Neural progenitor cell (in vitro differentiated cells): ENCODE results near the gene AMIGO1. TPM values are rescaled to one million over a fixed set of nuclear protein-coding genes. Genes with fewer than 3 reads are reported as not detected.

ENCODE experiments used
- DNase-seq: peaks from one replicate; pipeline ENCODE4 v3.0.0-alpha.2; 2016; ENCODE audit warnings: low spot score
- H2AFZ ChIP-seq: fragments of 200-600 bp; sonication (generic); replicated peaks from 2 replicates; pipeline ENCODE4 v1.6.1; 2016; ENCODE audit warnings: antibody characterized with exemption
- H3F3A ChIP-seq: fragments of 200-600 bp; sonication (generic); 2 replicates; pipeline ENCODE4 v1.6.1; 2016; ENCODE audit warnings: antibody characterized with exemption, low read depth
- H3K27ac ChIP-seq: fragments of 200-600 bp; sonication (generic); 2 replicates; pipeline ENCODE4 v1.5.1; 2016; ENCODE audit warnings: mild to moderate bottlenecking
- H3K27me3 ChIP-seq: fragments of 200-600 bp; sonication (generic); 2 replicates; pipeline ENCODE4 v1.6.1; 2016; ENCODE audit warnings: mild to moderate bottlenecking, moderate library complexity
- H3K36me3 ChIP-seq: fragments of 200-600 bp; sonication (generic); 2 replicates; pipeline ENCODE4 v1.5.1; 2016
- H3K4me1 ChIP-seq: fragments of 200-600 bp; sonication (generic); 2 replicates; pipeline ENCODE4 v1.6.1; 2016; ENCODE audit warnings: mixed run types
- H3K4me2 ChIP-seq: fragments of 200-600 bp; sonication (generic); 2 replicates; pipeline ENCODE4 v1.6.1; 2016
- H3K4me3 ChIP-seq: fragments of 200-600 bp; sonication (generic); 2 replicates; pipeline ENCODE4 v1.5.1; 2016
- H3K79me2 ChIP-seq: fragments of 200-600 bp; sonication (generic); 2 replicates; pipeline ENCODE4 v1.6.1; 2016; ENCODE audit warnings: low read depth
- H3K9ac ChIP-seq: fragments of 200-600 bp; sonication (generic); 2 replicates; pipeline ENCODE4 v1.6.1; 2016
- H3K9me3 ChIP-seq: fragments of 200-600 bp; sonication (generic); 2 replicates; pipeline ENCODE4 v1.5.1; 2016; ENCODE audit warnings: low read depth
- H4K20me1 ChIP-seq: fragments of 200-600 bp; sonication (generic); 2 replicates; pipeline ENCODE4 v1.6.1; 2016; ENCODE audit warnings: low read depth
- H3K27ac Mint-ChIP-seq: 3 replicates; pipeline ENCODE4 v1.8.0; 2021; ENCODE audit warnings: mixed read lengths
- H3K27me3 Mint-ChIP-seq: 2 replicates; pipeline ENCODE4 v1.8.0; 2022; ENCODE audit warnings: low read depth, mild to moderate bottlenecking, inconsistent platforms, moderate library complexity, mixed read lengths; ENCODE audit not compliant: insufficient read depth
- H3K36me3 Mint-ChIP-seq: 3 replicates; pipeline ENCODE4 v1.8.0; 2021; ENCODE audit warnings: mixed read lengths
- H3K4me1 Mint-ChIP-seq: 3 replicates; pipeline ENCODE4 v1.8.0; 2021; ENCODE audit warnings: mixed read lengths
- H3K4me3 Mint-ChIP-seq: 3 replicates; pipeline ENCODE4 v1.8.0; 2021; ENCODE audit warnings: mild to moderate bottlenecking, moderate library complexity, mixed read lengths
- H3K9me3 Mint-ChIP-seq: 3 replicates; pipeline ENCODE4 v1.8.0; 2020; ENCODE audit warnings: mixed read lengths
- EZH2 ChIP-seq: fragments of 200-600 bp; sonication (generic); IDR thresholded peaks from 2 replicates; pipeline ENCODE4 v1.6.1; 2017; ENCODE audit warnings: antibody characterized with exemption, mild to moderate bottlenecking, moderate library complexity
- EZH2phosphoT487 ChIP-seq: fragments of 200-600 bp; sonication (generic); IDR thresholded peaks from 2 replicates; pipeline ENCODE4 v1.6.1; 2017; ENCODE audit warnings: antibody characterized with exemption
- total RNA-seq: library from RNA; depleted of rRNA; stranded (reverse); fragments of >200 nt; gene quantifications from 2 replicates; pipeline ENCODE4 v1.2.3, GENCODE V29; 2015; ENCODE audit warnings: low replicate concordance
- TF ChIP-seq, protein P1 (sequence below): fragments of 200-600 bp; sonication (generic); IDR thresholded peaks from 2 replicates; pipeline ENCODE4 v1.5.1; 2017; ENCODE audit warnings: antibody characterized with exemption, mild to moderate bottlenecking

Gene AMIGO1
- total RNA-seq, 1 donor from 2014 or later = 4.5 TPM

DNA sequence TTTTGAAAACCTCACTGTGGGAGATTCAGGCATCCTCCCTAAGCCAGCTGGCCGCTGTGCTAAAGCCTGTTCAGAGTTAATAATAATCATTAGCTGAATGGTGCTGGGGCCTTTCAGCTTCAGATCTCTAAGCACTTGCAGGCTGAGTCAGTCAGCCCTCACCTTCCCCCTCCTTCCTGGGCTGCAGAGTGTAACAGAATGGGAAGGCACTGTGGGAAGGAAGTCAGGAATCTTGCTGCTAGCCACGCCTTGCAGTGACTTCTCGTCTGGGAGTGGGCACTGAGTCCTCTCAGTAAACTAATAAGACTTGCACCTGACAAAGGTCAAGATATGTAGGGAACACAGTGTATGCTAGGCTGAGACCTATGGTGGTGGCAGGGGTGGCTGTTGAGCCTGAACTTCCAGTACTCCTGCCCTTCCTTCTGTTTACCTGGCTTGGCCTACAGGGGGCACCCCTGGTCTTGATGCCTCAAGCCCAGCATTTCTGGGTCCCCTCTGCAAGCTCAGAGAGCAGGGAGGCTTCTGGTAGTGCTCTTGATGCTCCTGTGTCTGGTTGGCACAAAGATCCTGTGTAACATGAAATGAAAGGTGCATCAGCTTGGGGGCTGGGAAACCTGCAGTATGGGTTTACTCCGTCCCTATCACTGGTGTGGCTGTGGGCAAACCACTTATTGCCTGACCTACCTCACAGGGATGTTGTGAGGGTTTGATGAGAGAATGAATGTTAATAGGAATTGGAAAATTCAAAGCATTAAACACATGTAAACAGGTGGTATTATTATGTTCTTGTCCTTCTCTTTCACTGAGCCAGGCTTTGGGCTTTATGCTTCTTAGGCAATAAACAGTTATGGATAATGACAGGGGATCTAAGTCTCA, 9.6 kb downstream of the AMIGO1 start:
- no peak overlapping the region for H3K4me2 ChIP-seq
- Mint-ChIP-seq H3K4me3 (no peak overlapping the region), H3K27ac (peak overlapping the region; percentile 57)

DNA sequence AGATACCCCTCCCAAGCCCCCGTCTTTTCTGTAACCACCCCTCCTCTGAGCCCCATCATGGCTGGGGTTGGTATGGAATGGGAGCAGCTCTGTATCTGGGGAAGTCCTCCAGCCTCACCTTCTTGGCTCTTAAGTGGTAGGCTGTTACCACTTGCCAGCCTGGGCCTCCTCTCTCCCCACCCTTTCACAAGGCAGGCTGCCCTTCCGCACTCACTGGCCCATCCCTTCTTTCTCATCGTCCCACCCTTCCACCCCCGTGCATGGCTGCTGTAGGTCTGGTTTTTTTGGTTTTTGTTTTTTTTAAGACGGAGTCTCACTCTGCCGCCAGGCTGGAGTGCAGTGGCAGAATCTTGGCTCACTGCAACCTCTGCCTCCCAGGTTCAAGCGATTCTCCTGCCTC, 10.4 kb downstream of the AMIGO1 start:
- peaks cover 5% of the 10 kb centered on the region for H3K27me3 Mint-ChIP-seq
- Histone ChIP-seq H4K20me1 (peaks cover 7% of the 10 kb centered on the region), H3K4me2 (no peak overlapping the region), H3K9me3 (no peaks in the 10 kb centered on the region), H3F3A (peaks cover 27% of the 10 kb centered on the region), H3K4me1 (peaks cover 20% of the 10 kb centered on the region), H3K79me2 (peaks cover 6% of the 10 kb centered on the region), H3K36me3 (no peaks in the 10 kb centered on the region), H2AFZ (no peak overlapping the region), H3K9ac (no peak overlapping the region), H3K4me3 (no peak overlapping the region), H3K27ac (no peak overlapping the region), H3K27me3 (no peaks in the 10 kb centered on the region)
- peaks cover 67% of the 10 kb centered on the region for H3K4me1 Mint-ChIP-seq
- H3K27ac Mint-ChIP-seq = no peak overlapping the region
- no peak overlapping the region for H3K4me3 Mint-ChIP-seq
- H3K9me3 Mint-ChIP-seq = no peaks in the 10 kb centered on the region
- no peak for DNase-seq
- TF ChIP-seq EZH2phosphoT487 = no peak
- no peak for TF ChIP-seq EZH2
- TF ChIP-seq, protein P1, sequence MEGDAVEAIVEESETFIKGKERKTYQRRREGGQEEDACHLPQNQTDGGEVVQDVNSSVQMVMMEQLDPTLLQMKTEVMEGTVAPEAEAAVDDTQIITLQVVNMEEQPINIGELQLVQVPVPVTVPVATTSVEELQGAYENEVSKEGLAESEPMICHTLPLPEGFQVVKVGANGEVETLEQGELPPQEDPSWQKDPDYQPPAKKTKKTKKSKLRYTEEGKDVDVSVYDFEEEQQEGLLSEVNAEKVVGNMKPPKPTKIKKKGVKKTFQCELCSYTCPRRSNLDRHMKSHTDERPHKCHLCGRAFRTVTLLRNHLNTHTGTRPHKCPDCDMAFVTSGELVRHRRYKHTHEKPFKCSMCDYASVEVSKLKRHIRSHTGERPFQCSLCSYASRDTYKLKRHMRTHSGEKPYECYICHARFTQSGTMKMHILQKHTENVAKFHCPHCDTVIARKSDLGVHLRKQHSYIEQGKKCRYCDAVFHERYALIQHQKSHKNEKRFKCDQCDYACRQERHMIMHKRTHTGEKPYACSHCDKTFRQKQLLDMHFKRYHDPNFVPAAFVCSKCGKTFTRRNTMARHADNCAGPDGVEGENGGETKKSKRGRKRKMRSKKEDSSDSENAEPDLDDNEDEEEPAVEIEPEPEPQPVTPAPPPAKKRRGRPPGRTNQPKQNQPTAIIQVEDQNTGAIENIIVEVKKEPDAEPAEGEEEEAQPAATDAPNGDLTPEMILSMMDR = no peak
- H3K36me3 Mint-ChIP-seq = peaks cover 5% of the 10 kb centered on the region

More for the DNA sequence above, 9.6 kb downstream of the AMIGO1 start:
- Histone ChIP-seq H2AFZ (no peak overlapping the region), H3F3A (peaks cover 23% of the 10 kb centered on the region), H3K9me3 (no peaks in the 10 kb centered on the region), H3K27ac (peak overlapping the region; percentile 58), H3K4me3 (no peak overlapping the region), H3K36me3 (no peaks in the 10 kb centered on the region), H3K4me1 (peaks cover 16% of the 10 kb centered on the region), H3K9ac (no peak overlapping the region), H3K27me3 (no peaks in the 10 kb centered on the region), H4K20me1 (peaks cover 7% of the 10 kb centered on the region), H3K79me2 (peaks cover 2% of the 10 kb centered on the region)
- peaks cover 60% of the 10 kb centered on the region for H3K4me1 Mint-ChIP-seq
- H3K27me3 Mint-ChIP-seq = peaks cover 2% of the 10 kb centered on the region
- no peaks in the 10 kb centered on the region for H3K9me3 Mint-ChIP-seq
- TF ChIP-seq EZH2 (no peak), EZH2phosphoT487 (no peak)
- TF ChIP-seq, protein P1 = peak; percentile 56
- peaks cover 5% of the 10 kb centered on the region for H3K36me3 Mint-ChIP-seq
- DNase-seq = peak; percentile 64

DNA sequence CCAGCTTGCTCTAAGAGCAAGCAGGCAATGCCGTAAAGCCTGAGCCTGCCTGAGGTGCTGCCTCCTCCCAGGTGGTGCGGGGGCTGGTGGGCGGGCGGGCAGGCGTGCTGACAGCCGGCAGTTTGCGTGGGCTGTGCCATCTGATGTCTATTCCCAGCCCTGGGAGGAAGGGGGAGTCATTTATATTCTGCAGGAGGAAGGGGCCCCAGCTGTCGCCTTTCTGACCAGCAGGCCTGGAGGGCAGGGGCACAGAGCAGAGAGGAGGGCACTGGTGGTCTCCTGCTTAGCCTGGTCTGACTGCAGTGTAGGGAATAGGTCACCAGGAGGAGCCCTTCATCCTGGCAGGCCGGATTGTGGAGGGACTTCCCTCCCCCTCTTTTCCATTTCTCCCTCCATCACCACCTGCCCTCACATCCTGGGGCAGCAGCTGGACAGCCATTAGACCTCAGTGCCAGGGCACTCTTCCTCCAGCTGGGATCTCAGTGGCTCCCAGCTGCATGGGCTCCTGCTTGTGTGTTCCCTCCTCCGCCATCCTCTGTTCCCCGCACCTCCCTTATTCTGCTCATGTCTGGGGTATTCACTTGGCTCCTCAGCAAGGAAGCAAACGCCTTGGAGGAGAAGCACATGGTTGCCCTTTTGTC, 11.2 kb downstream of the AMIGO1 start:
- no peaks in the 10 kb centered on the region for H3K9me3 ChIP-seq
- peaks cover 5% of the 10 kb centered on the region for H3K27me3 Mint-ChIP-seq
- H3F3A ChIP-seq = peaks cover 33% of the 10 kb centered on the region
- H3K27ac Mint-ChIP-seq = no peak overlapping the region
- peak overlapping the region; percentile 71 for H3K4me2 ChIP-seq
- H4K20me1 ChIP-seq = peaks cover 7% of the 10 kb centered on the region
- H3K36me3 Mint-ChIP-seq = peaks cover 5% of the 10 kb centered on the region
- H3K36me3 ChIP-seq = no peaks in the 10 kb centered on the region
- H3K27me3 ChIP-seq = no peaks in the 10 kb centered on the region
- peaks cover 6% of the 10 kb centered on the region for H3K79me2 ChIP-seq
- H2AFZ ChIP-seq = no peak overlapping the region
- peaks cover 20% of the 10 kb centered on the region for H3K4me1 ChIP-seq
- H3K4me3 Mint-ChIP-seq = peak overlapping the region; percentile 57
- peaks cover 67% of the 10 kb centered on the region for H3K4me1 Mint-ChIP-seq
- H3K4me3 ChIP-seq = peak overlapping the region; percentile 15
- peak overlapping the region; percentile 27 for H3K9ac ChIP-seq
- TF ChIP-seq, protein P1 = peak; percentile 70
- TF ChIP-seq EZH2 = no peak
- H3K9me3 Mint-ChIP-seq = no peaks in the 10 kb centered on the region
- peak; percentile 81 for DNase-seq
- H3K27ac ChIP-seq = peak overlapping the region; percentile 67
